Measurements from ENCODE around the gene NUMB. TPM values are rescaled to one million over a fixed set of nuclear protein-coding genes. Genes with fewer than 3 reads are reported as not detected.

NUMB gene
- total and polyA plus RNA-seq, 12 donors: 24.6 to 63.3 (median 48.4) TPM

GRCh38 chr14:73468828-73469375 lies 10.6 kb upstream of the NUMB start:
- H3K36me3 ChIP-seq (replicated peaks in 1 of 2): no peaks in the 10 kb centered on the region
- WGBS, 4 donors: 87 to 98% (median 92%) methylated on average over 3 of the region's 3 CpGs
- no peaks in the 10 kb centered on the region for H3K27me3 ChIP-seq
- no peak for TF ChIP-seq POLR2A (IDR thresholded peaks at IDR 0.05)
- TF ChIP-seq CTCF (IDR thresholded peaks at IDR 0.05): no peak
- H3K4me1 ChIP-seq (replicated peaks in 1 of 2): peaks cover 0 to 16% of the 10 kb centered on the region in 2 donors
- no peak overlapping the region for H3K4me3 ChIP-seq
- intact Hi-C loops (cut with DNase I): loop anchor here (5.0 kb wide), 2 partner anchors 167 to 172 kb away; no protein-coding TSS in a partner anchor
- no peak for DNase-seq
- no peaks in the 10 kb centered on the region for H3K9me3 ChIP-seq (replicated peaks in 1 of 3)
- no peak overlapping the region for H3K27ac ChIP-seq

GRCh38 chr14:73467800-73468199 lies 9.5 kb upstream of the NUMB start:
- intact Hi-C loops (cut with DNase I): loop anchor here (5.0 kb wide), 2 partner anchors 165 to 170 kb away; no protein-coding TSS in a partner anchor
- 84 to 95% (median 88%) methylated on average over 4 of the region's 4 CpGs for WGBS, 4 donors

GRCh38 chr14:73467377-73467776 lies 9.0 kb upstream of the NUMB start:
- 71 to 100% (median 75%) methylated on average over 3 to 5 of the region's 5 CpGs for WGBS, 4 donors
- intact Hi-C loops (cut with DNase I): loop anchor here (5.0 kb wide), 2 partner anchors 165 to 170 kb away; no protein-coding TSS in a partner anchor
- Histone ChIP-seq H3K27me3 (no peaks in the 10 kb centered on the region), H3K9me3 (replicated peaks in 1 of 3) (no peaks in the 10 kb centered on the region), H3K4me3 (no peak overlapping the region), H3K4me1 (replicated peaks in 1 of 2) (peaks cover 11 to 31% of the 10 kb centered on the region in 2 donors), H3K27ac (no peak overlapping the region), H3K36me3 (replicated peaks in 1 of 2) (no peaks in the 10 kb centered on the region)
- DNase-seq: peak in 2 of 7 donors; percentile 21 to 58
- TF ChIP-seq CTCF (IDR thresholded peaks at IDR 0.05) (no peak), POLR2A (IDR thresholded peaks at IDR 0.05) (no peak)

More at GRCh38 chr14:73467800-73468199, 9.5 kb upstream of the NUMB start:
- no peaks in the 10 kb centered on the region for H3K9me3 ChIP-seq (replicated peaks in 1 of 3)
- peaks cover 6 to 27% of the 10 kb centered on the region in 2 donors for H3K4me1 ChIP-seq (replicated peaks in 1 of 2)
- no peak overlapping the region for H3K27ac ChIP-seq
- no peaks in the 10 kb centered on the region for H3K36me3 ChIP-seq (replicated peaks in 1 of 2)
- DNase-seq: no peak
- H3K4me3 ChIP-seq: no peak overlapping the region
- H3K27me3 ChIP-seq: no peaks in the 10 kb centered on the region
- TF ChIP-seq POLR2A (IDR thresholded peaks at IDR 0.05) (no peak), CTCF (IDR thresholded peaks at IDR 0.05) (no peak)

GRCh38 chr14:73466861-73467260 lies 8.5 kb upstream of the NUMB start:
- no peak for DNase-seq
- Histone ChIP-seq H3K27me3 (no peaks in the 10 kb centered on the region), H3K4me3 (no peak overlapping the region), H3K9me3 (replicated peaks in 1 of 3) (no peaks in the 10 kb centered on the region), H3K4me1 (replicated peaks in 1 of 2) (peaks cover 16 to 36% of the 10 kb centered on the region in 2 donors), H3K36me3 (replicated peaks in 1 of 2) (no peaks in the 10 kb centered on the region), H3K27ac (peak overlapping the region in 1 of 5 donors; percentile 64)
- intact Hi-C loops (cut with DNase I): loop anchor here (5.0 kb wide), 2 partner anchors 165 to 170 kb away; no protein-coding TSS in a partner anchor
- TF ChIP-seq POLR2A (IDR thresholded peaks at IDR 0.05) (no peak), CTCF (IDR thresholded peaks at IDR 0.05) (no peak)
- 90 to 98% (median 92%) methylated on average over 4 of the region's 4 CpGs for WGBS, 4 donors

All from adrenal gland (tissue), 12 donors.